H9 (cell line): Measurements from ENCODE around the gene PTGDR. TPM values are rescaled to one million over a fixed set of nuclear protein-coding genes. Genes with fewer than 3 reads are reported as not detected.

Experiments
- DNase-seq: peaks from one replicate; pipeline ENCODE4 v3.0.0-alpha.2; 2017
- H2AFZ ChIP-seq: one replicate; pipeline ENCODE4 v1.6.1; 2013; ENCODE audit warnings: mild to moderate bottlenecking, low read length, control low read depth, moderate library complexity
- H2AK5ac ChIP-seq: 2 replicates; pipeline ENCODE4 v1.6.1; 2013; ENCODE audit warnings: low read length, control low read depth, mixed read lengths; ENCODE audit not compliant: insufficient read length
- H2BK120ac ChIP-seq: one replicate; pipeline ENCODE4 v1.6.1; 2013; ENCODE audit warnings: low read depth, mild to moderate bottlenecking, low read length, control low read depth, inconsistent platforms; ENCODE audit not compliant: poor library complexity, severe bottlenecking
- H2BK12ac ChIP-seq: 2 replicates; pipeline ENCODE4 v1.6.1; 2013; ENCODE audit warnings: low read length, control low read depth, mixed read lengths, low read depth; ENCODE audit not compliant: insufficient read length
- H2BK15ac ChIP-seq: 2 replicates; pipeline ENCODE4 v1.6.1; 2013; ENCODE audit warnings: low read depth, low read length, control low read depth
- H2BK20ac ChIP-seq: one replicate; pipeline ENCODE4 v1.6.1; 2013; ENCODE audit warnings: low read depth, mild to moderate bottlenecking, low read length, control low read depth, inconsistent platforms; ENCODE audit not compliant: poor library complexity, severe bottlenecking
- H2BK5ac ChIP-seq: 2 replicates; pipeline ENCODE4 v1.6.1; 2013; ENCODE audit warnings: low read length, control low read depth, mixed read lengths; ENCODE audit not compliant: insufficient read length
- H3K14ac ChIP-seq: 2 replicates; pipeline ENCODE4 v1.6.1; 2013; ENCODE audit warnings: low read length, control low read depth; ENCODE audit not compliant: insufficient read depth
- H3K18ac ChIP-seq: 2 replicates; pipeline ENCODE4 v1.6.1; 2013; ENCODE audit warnings: low read depth, mild to moderate bottlenecking, mixed read lengths, low read length, control low read depth; ENCODE audit not compliant: insufficient read length
- H3K23ac ChIP-seq: 2 replicates; pipeline ENCODE4 v1.6.1; 2013; ENCODE audit warnings: low read length, control low read depth, mixed read lengths, low read depth; ENCODE audit not compliant: insufficient read length
- H3K23me2 ChIP-seq: 2 replicates; pipeline ENCODE4 v1.6.1; 2013; ENCODE audit warnings: low read depth, mild to moderate bottlenecking, mixed read lengths, low read length, control low read depth; ENCODE audit not compliant: insufficient read length, poor library complexity, severe bottlenecking
- H3K27ac ChIP-seq: 2 replicates; pipeline ENCODE4 v1.5.1; 2013; ENCODE audit warnings: low read length, control low read depth, mixed read lengths, low read depth; ENCODE audit not compliant: insufficient read length
- H3K27me3 ChIP-seq: 2 replicates; pipeline ENCODE4 v1.6.1; 2013; ENCODE audit warnings: low read length, control low read depth, inconsistent platforms; ENCODE audit not compliant: insufficient read depth
- H3K4ac ChIP-seq: 2 replicates; pipeline ENCODE4 v1.6.1; 2013; ENCODE audit warnings: low read depth, mild to moderate bottlenecking, control low read depth, inconsistent platforms, low read length, moderate library complexity
- H3K4me1 ChIP-seq: 2 replicates; pipeline ENCODE4 v1.6.1; 2013; ENCODE audit warnings: low read length, control low read depth, inconsistent platforms; ENCODE audit not compliant: insufficient read depth
- H3K4me2 ChIP-seq: 2 replicates; pipeline ENCODE4 v1.6.1; 2013; ENCODE audit warnings: low read length, control low read depth, mixed read lengths; ENCODE audit not compliant: insufficient read length, insufficient read depth
- H3K56ac ChIP-seq: 2 replicates; pipeline ENCODE4 v1.6.1; 2013; ENCODE audit warnings: low read depth, mild to moderate bottlenecking, mixed read lengths, low read length, control low read depth; ENCODE audit not compliant: insufficient read length
- H3K79me1 ChIP-seq: 2 replicates; pipeline ENCODE4 v1.6.1; 2013; ENCODE audit warnings: low read depth, mild to moderate bottlenecking, moderate library complexity, low read length, control low read depth, inconsistent platforms; ENCODE audit not compliant: insufficient read depth, poor library complexity, severe bottlenecking
- H3K79me2 ChIP-seq: 2 replicates; pipeline ENCODE4 v1.6.1; 2013; ENCODE audit warnings: low read length, control low read depth, inconsistent platforms; ENCODE audit not compliant: insufficient read depth
- H3K9ac ChIP-seq: 2 replicates; pipeline ENCODE4 v1.6.1; 2013; ENCODE audit warnings: low read length, control low read depth, mixed read lengths; ENCODE audit not compliant: insufficient read length; ENCODE audit errors: extremely low read depth
- H3K9me3 ChIP-seq: one replicate; pipeline ENCODE4 v1.6.1; 2013; ENCODE audit warnings: low read depth, low read length, inconsistent platforms; ENCODE audit not compliant: control insufficient read depth
- H3T11ph ChIP-seq: one replicate; pipeline ENCODE4 v1.6.1; 2013; ENCODE audit warnings: mild to moderate bottlenecking, low read length, control low read depth, inconsistent platforms
- H4K20me1 ChIP-seq: one replicate; pipeline ENCODE4 v1.6.1; 2013; ENCODE audit not compliant: control insufficient read depth, insufficient read length, insufficient read depth
- H4K5ac ChIP-seq: 2 replicates; pipeline ENCODE4 v1.6.1; 2013; ENCODE audit warnings: low read depth, mild to moderate bottlenecking, mixed read lengths, low read length, control low read depth; ENCODE audit not compliant: insufficient read length
- H4K8ac ChIP-seq: replicated peaks from 2 replicates; pipeline ENCODE4 v1.6.1; 2013; ENCODE audit warnings: low read length, control low read depth, mixed read lengths, low read depth; ENCODE audit not compliant: insufficient read length
- H4K91ac ChIP-seq: 2 replicates; pipeline ENCODE4 v1.6.1; 2013; ENCODE audit warnings: low read depth, mild to moderate bottlenecking, moderate library complexity, mixed read lengths, low read length, control low read depth; ENCODE audit not compliant: insufficient read length
- H3K27ac Mint-ChIP-seq, 3 experiments: 2 replicates in 2 of 3; 3 replicates in 1 of 3; pipeline ENCODE4 v1.8.0; 2020 to 2021; ENCODE audit warnings: mixed read lengths in 3 of 3, mild to moderate bottlenecking in 1 of 3, moderate library complexity in 1 of 3
- H3K27me3 Mint-ChIP-seq: 2 replicates; pipeline ENCODE4 v1.8.0; 2021; ENCODE audit warnings: low read depth, mild to moderate bottlenecking, moderate library complexity, mixed read lengths
- H3K36me3 Mint-ChIP-seq, 3 experiments: 2 replicates in 2 of 3; 3 replicates in 1 of 3; pipeline ENCODE4 v1.8.0; 2020 to 2021; ENCODE audit warnings: low read depth in 3 of 3, mixed read lengths in 3 of 3; ENCODE audit not compliant: insufficient read depth in 1 of 3
- H3K4me1 Mint-ChIP-seq, 2 experiments: 2 replicates each; pipeline ENCODE4 v1.8.0; 2020; ENCODE audit warnings: mixed read lengths in 2 of 2
- H3K4me3 Mint-ChIP-seq, 2 experiments: 2 replicates in 1 of 2; 3 replicates in 1 of 2; pipeline ENCODE4 v1.8.0; 2020 to 2021; ENCODE audit warnings: mild to moderate bottlenecking in 2 of 2, mixed read lengths in 2 of 2, moderate library complexity in 1 of 2
- H3K9me3 Mint-ChIP-seq, 2 experiments: 2 replicates in 1 of 2; 3 replicates in 1 of 2; pipeline ENCODE4 v1.8.0; 2020; ENCODE audit warnings: mild to moderate bottlenecking in 2 of 2, mixed read lengths in 2 of 2, moderate library complexity in 1 of 2
- WGBS: extraction: QIAGEN DNeasy Blood & Tissue Kit; methylation state at CpG from one replicate; pipeline ENCODE4 v1.1.7; 2013; ENCODE audit warnings: missing lambda C conversion rate, low lambda C conversion rate, mixed read lengths; ENCODE audit not compliant: insufficient read length; ENCODE audit errors: extremely low coverage; 5-methylcytosine and 5-hydroxymethylcytosine counted together
- total RNA-seq: library from RNA; stranded (reverse); gene quantifications from 2 replicates; pipeline ENCODE4 v1.2.1, GENCODE V29; 2021
- TF ChIP-seq, protein P1 (sequence below): fragments of 200-600 bp; sonication (generic); conservative IDR thresholded peaks from 3 replicates; pipeline ENCODE4 v1.8.0; 2021; ENCODE audit warnings: antibody characterized with exemption, mild to moderate bottlenecking

The PTGDR gene
- total RNA-seq, 1 experiment from 2014 or later = not detected

DNA sequence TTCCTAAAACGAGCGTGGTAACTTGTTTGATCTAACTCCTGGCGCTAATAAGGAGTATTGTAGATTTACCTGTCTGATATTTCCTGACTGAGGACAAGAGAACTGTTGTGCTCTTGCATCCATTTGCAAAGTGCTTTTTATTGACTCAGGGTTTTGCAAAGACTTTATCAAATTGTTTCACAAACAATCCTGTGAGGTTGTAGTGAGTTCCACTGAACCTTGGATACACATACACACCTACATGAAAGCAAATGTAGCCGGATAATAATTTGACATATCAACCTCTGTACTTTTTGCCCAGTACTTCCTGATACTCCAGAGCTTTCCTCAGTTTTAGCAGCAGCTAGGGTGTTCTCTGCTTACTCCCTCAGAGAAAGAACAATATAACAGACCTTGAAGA, 39.9 kb downstream of the PTGDR start:
- H4K20me1 ChIP-seq = no peaks in the 10 kb centered on the region
- no peak overlapping the region for H2AK5ac ChIP-seq
- H2BK15ac ChIP-seq = no peak overlapping the region
- TF ChIP-seq, protein P1, sequence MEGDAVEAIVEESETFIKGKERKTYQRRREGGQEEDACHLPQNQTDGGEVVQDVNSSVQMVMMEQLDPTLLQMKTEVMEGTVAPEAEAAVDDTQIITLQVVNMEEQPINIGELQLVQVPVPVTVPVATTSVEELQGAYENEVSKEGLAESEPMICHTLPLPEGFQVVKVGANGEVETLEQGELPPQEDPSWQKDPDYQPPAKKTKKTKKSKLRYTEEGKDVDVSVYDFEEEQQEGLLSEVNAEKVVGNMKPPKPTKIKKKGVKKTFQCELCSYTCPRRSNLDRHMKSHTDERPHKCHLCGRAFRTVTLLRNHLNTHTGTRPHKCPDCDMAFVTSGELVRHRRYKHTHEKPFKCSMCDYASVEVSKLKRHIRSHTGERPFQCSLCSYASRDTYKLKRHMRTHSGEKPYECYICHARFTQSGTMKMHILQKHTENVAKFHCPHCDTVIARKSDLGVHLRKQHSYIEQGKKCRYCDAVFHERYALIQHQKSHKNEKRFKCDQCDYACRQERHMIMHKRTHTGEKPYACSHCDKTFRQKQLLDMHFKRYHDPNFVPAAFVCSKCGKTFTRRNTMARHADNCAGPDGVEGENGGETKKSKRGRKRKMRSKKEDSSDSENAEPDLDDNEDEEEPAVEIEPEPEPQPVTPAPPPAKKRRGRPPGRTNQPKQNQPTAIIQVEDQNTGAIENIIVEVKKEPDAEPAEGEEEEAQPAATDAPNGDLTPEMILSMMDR = no peak
- DNase-seq = no peak
- no peak overlapping the region for H2BK12ac ChIP-seq
- Mint-ChIP-seq H3K4me1 (peaks cover 13 to 18% of the 10 kb centered on the region in 2 experiments), H3K27me3 (peaks cover 23% of the 10 kb centered on the region), H3K27ac (no peak overlapping the region), H3K9me3 (no peaks in the 10 kb centered on the region), H3K36me3 (no peaks in the 10 kb centered on the region), H3K4me3 (no peak overlapping the region)
- H2AFZ ChIP-seq = no peak overlapping the region
- H4K5ac ChIP-seq = no peak overlapping the region
- no peak overlapping the region for H4K91ac ChIP-seq
- no peaks in the 10 kb centered on the region for H3K79me1 ChIP-seq
- H3K79me2 ChIP-seq = no peaks in the 10 kb centered on the region
- H3K4me1 ChIP-seq = no peaks in the 10 kb centered on the region
- H3K23ac ChIP-seq = no peak overlapping the region
- H2BK5ac ChIP-seq = no peak overlapping the region
- no peak overlapping the region for H2BK20ac ChIP-seq
- no peaks in the 10 kb centered on the region for H3K23me2 ChIP-seq
- no peak overlapping the region for H2BK120ac ChIP-seq
- H3T11ph ChIP-seq = no peak overlapping the region
- no peak overlapping the region for H4K8ac ChIP-seq
- H3K18ac ChIP-seq = no peak overlapping the region
- H3K4me2 ChIP-seq = no peak overlapping the region
- H3K14ac ChIP-seq = no peak overlapping the region
- H3K27ac ChIP-seq = no peak overlapping the region
- no peak overlapping the region for H3K56ac ChIP-seq
- no CpG with 5 or more reads among the region's 4 CpGs for WGBS
- H3K4ac ChIP-seq = no peak overlapping the region
- H3K27me3 ChIP-seq = no peaks in the 10 kb centered on the region
- H3K9ac ChIP-seq = no peak overlapping the region
- H3K9me3 ChIP-seq = no peaks in the 10 kb centered on the region
